CD4-positive, alpha-beta T cell treated with Interleukin-15 for 4 hours (primary cell): ENCODE measurements around the gene ABO.
"Not testable (repeated sequence)": the region's sequence is repeated elsewhere in the genome, so short reads cannot be mapped to it uniquely, and the experiment has no call there.

Experiments used
- DNase-seq: peaks from one replicate; pipeline ENCODE4 v3.0.0-alpha.2; 2020; ENCODE audit warnings: low spot score

ABO gene

DNA sequence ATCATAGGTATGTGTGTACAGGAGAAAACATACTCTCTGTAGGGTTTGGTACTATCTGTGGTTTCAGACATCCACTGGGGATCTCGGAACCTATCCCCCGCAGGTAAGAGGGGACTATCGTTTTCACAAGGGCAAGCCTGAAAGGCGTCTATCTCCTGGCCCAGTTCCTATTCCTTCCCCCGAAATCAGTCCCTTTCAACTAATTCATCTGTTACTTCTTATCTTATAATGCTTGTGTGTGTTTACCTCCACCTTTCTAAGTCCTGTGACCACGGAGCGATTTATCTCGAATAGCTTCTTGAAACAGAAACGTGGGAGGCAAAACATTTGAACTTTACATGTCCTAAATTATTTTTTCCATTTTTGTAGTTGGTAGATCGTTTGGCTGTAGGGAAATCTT, 11.4 kb downstream of the ABO start:
- DNase-seq = no peak

GRCh38 chr9:133262226-133262625, 12.8 kb downstream of the ABO start:
- no peak for DNase-seq

- DNase-seq = no peak
Observed at GRCh38 chr9:133261753-133262120, 13.3 kb downstream of the ABO start.

DNA sequence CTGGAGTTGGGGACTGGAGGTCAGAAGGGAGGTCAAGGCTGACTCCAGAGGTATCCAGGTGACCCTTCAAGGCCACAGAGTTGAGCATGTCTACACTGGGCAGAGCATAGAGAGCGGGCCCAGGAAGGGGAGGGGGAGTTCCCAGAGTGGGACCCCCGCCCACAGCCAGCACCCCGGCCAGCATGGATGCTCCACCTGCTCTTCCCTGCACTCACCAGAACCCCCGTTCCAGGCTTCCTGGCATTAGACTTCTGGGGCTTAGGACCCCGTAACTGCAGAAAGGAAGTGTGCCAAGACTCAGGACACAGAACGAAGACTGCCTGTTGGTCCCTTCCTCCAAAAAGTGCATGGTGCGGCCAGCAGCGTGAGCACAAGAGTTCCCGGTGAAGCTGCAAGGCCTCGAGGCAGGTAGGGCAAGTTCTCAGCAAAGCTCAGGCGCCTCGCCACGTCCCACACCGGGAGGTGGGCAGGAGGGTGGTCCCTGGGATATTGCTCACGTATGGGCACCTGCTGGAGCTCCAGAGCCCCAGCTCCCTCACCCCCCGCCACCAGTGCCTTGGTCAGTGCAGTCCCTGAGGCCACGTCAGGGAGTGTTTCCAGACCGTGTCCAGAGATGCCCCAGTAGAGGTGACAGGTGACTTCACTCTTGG, 13.8 kb downstream of the ABO start:
- no peak for DNase-seq

GRCh38 chr9:133260334-133261102, 14.5 kb downstream of the ABO start:
- no peak for DNase-seq

- no peak for DNase-seq
Observed at GRCh38 chr9:133258061-133259015, 16.7 kb downstream of the ABO start.

GRCh38 chr9:133257465-133257956, 17.5 kb downstream of the ABO start:
- DNase-seq = no peak

- no peak for DNase-seq
Observed at GRCh38 chr9:133256686-133257091, 18.3 kb downstream of the ABO start.

DNA sequence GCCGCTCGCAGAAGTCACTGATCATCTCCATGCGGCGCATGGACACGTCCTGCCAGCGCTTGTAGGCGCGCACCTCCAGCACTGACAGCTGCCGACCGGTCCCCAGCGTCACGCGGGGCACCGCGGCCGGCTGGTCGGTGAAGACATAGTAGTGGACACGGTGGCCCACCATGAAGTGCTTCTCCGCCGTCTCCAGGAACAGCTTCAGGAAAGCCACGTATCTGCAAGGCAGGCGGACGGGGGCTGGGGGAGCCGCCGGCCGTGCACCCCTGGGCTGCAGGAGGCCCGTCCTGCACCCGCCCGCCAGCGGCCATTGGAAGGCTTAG, 18.9 kb downstream of the ABO start:
- DNase-seq = no peak

GRCh38 chr9:133255371-133256135, 19.4 kb downstream of the ABO start:
- DNase-seq = no peak

DNA sequence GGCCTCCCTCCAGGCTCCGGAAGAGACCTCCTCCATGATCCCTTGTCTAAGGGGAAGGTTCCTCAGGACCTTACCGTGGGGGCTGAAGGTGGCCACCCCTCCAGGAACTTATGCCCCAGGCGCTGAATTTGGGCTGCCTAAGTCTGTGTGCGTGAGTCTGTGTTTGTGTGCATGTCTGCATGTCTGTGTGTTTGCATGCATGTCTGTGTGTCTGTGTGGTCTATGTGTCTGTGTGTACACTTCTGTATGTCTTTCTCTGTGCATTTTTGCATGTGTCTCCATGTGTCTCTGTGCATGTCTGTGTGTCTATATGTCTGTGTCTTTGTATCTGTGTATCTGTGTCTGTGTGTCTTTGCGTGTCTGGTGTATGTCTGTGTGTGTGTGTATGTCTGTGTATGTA, 20.5 kb downstream of the ABO start:
- DNase-seq = no peak

- DNase-seq = no peak
Observed at GRCh38 chr9:133253268-133253667, 21.7 kb downstream of the ABO start.

GRCh38 chr9:133252301-133253020, 22.5 kb downstream of the ABO start:
- DNase-seq = no peak

DNA sequence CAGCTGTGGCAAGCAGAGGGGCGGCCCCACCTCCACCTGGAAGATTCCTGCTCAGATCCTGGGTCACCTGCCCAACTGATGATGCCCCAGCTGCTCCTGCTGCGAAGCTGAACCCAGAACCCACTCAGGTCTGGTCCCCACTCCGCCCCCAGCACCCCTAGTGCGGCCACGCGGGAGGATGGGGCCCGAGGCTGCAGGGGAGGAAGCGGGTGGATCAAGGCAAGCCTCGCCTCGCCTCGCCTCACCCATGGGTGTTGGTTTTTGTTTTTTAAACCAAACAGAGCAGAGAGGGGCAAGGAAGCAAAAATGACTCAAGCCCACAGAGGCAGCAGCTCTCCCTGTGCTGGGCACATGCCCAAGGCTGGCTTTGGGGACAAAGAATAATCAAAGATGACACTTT, 23.2 kb downstream of the ABO start:
- DNase-seq = no peak

GRCh38 chr9:133251221-133251620, 23.8 kb downstream of the ABO start:
- not testable (repeated sequence) for DNase-seq

GRCh38 chr9:133250741-133251170, 24.2 kb downstream of the ABO start:
- no peak for DNase-seq

GRCh38 chr9:133249337-133249736, 25.7 kb downstream of the ABO start:
- DNase-seq = no peak

DNA sequence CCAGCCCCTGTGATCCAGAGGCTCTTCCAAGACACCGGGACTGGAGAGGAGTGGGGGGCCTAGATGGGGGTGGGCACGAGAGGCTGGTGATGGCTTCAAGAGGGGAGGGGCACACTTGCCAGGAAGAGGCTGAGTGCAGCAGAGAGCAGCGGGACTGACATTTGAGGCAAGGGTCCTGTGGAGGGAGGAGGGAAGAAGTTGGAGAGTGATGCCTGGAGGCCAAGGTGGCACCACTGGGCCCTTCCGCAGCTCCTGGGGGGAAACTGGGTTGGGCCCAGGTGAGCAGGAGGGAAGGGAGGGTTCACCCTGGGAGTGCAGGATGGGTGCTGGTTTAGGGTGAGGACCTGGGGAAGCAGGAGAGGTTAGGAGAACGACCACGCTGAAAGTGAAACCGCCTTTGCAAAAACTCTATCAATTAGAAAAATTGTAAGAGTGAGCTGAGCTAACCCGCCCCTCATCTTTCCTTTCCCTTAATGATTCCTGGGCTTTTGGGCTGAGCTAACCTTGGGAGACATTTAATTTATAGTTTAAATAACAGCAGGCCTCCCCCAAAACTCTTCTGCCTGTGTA, 26.2 kb downstream of the ABO start:
- DNase-seq = no peak

DNA sequence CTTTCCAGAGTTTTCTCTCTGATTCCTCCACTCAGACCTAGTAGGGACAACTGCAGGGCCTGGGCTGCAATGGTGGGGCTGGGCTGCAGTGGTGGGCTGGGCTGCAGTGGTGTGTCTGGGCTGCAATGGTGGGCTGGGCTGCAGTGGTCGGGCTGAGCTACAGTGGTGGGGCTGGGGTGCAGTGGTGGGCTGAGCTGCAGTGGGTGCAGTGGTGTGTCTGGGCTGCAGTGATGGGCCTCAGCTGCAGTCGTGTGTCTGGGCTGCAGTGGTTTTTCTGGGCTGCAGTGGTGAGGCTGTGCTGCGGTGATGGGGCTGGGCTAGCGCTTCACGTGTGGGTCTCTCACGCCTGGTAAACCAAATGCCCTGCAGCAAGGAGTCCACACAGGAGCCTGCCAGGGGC, 27.4 kb downstream of the ABO start:
- DNase-seq = no peak

DNA sequence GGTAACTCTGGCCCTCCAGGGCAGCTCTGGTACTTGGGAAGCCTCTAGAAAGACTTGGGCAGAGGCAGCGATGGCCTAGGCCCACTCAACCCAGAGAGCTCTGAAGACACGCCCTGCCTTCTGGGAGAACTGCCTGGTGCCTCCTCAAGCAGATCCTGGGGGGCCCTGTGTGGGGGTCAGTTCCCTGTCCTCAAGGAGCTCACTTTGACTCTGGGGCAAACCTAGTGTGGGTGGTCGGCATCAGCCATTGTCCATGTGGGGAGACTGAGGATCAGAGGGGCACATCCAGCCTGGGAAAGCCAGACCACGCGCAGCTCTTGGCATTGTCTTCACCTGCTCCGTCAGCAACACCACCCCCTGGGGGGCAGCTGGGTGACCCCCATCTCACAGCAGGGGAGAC, 28.0 kb downstream of the ABO start:
- DNase-seq = no peak

- DNase-seq = no peak
Observed at GRCh38 chr9:133246562-133246961, 28.4 kb downstream of the ABO start.
